ENCODE measurements around the gene WNK4. TPM values are rescaled to one million over a fixed set of nuclear protein-coding genes. Genes with fewer than 3 reads are reported as not detected.

WNK4 gene
- total and polyA plus RNA-seq, 4 donors, result 0.09 to 0.77 (median 0.45) TPM

DNA sequence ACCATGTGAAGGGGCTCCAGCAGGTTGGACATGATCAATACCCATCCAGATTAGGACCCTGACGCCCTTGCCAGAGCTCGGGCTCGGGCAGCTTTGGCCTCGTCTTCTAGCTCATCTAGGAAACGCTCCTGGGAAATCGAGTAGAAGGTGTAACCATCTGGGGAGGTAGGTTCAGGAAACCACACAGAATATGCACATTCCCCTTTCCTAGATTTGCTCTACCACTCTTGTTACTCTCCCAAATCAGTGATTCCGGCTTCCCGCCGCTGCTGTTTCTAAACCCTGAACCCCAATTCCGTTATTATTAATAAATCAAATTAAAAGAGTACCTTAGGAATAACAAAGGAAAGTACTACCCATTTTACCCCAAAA is 17.6 kb downstream of the WNK4 start:
- TF ChIP-seq CTCF (IDR thresholded peaks at IDR 0.05; ENCODE audit: control extremely low read depth, extremely low read depth), result no peak
- peak overlapping the region; percentile 91 to 93 for H3K9ac ChIP-seq (ENCODE audit: insufficient read depth in 1 of 2, low read length in 2 of 2)
- no peaks in the 10 kb centered on the region for H3K27me3 ChIP-seq (ENCODE audit: control insufficient read depth in 3 of 3, insufficient read depth in 3 of 3, low read length in 2 of 3)
- peaks cover 0 to 6% (median 4%) of the 10 kb centered on the region in 4 donors for H3K36me3 ChIP-seq (ENCODE audit: control insufficient read depth in 4 of 4, insufficient read depth in 4 of 4, low read length in 4 of 4)
- 11 to 17% methylated on average over 10 of the region's 10 CpGs for WGBS, 2 donors
- H3K4me3 ChIP-seq, result peak overlapping the region; percentile 91
- H3K4me1 ChIP-seq (ENCODE audit: control insufficient read depth in 5 of 5, insufficient read depth in 5 of 5, low read length in 5 of 5), result peaks cover 5 to 15% (median 10%) of the 10 kb centered on the region in 5 donors
- no peaks in the 10 kb centered on the region for H3K9me3 ChIP-seq (ENCODE audit: control insufficient read depth in 4 of 4, insufficient read depth in 3 of 4, low read length in 3 of 4)
- no peak for DNase-seq
- peak overlapping the region; percentile 27 to 89 for H3K27ac ChIP-seq (ENCODE audit: low read depth in 1 of 2, low read length in 1 of 2)
- ATAC-seq (ENCODE audit: insufficient read depth, low FRiP score), result no peak

DNA sequence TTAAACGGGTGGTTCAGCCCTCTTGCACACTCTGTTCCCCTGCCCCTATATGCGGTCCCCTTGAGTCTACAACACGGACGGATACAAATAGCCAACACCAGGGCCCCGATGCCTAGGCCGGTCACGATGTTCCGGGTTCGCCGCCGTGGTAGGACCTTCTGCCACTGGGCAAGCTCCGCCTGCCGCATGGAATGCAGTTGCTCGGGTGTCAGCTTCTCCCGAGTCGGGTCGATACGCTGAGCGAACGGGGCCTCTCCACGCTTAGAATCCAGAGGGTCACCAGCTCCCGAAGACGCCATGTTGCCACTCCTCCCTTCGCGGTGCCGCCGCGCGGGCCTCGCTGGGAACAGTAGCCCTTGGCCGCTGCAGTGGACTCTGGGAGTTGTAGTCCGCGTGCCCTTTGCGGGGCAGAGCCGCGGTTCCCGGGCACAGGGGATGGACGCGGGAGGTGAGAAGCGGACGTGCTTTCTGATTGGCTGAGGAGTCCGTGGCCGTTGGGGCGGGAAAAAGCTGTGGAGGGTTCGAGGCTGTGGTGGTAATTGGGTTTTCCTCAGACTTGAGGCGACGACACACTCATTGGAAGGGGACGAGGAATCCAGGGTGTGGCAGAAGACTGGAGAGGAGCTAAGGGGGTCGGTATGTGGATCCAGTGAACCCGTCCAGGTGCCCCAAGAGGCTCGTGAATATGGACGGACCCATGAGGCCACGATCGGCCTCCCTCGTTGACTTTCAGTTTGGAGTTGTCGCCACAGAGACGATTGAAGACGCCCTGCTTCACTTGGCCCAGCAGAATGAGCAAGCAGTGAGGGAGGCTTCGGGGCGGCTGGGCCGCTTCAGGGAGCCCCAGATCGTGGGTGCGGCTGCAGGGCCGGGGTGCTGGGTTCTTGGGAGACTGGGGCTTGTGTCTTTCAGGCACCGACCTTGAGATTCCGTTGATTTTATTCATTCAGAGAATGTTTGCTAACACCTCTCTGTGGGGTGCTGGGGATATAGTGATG is 18.3 kb downstream of the WNK4 start, which contains the start of the genes CNTD1 and COA3:
TSS of gene CNTD1 (plus strand) at position 479 of the 998 bp plus-strand sequence. CDS start at position 686, 207 bp downstream.
TSS of gene COA3 (minus strand) at position 322 of the 998 bp plus-strand sequence. CDS start at position 299, 23 bp downstream.
- 26 to 28% methylated on average over 66 of the region's 66 CpGs for WGBS, 2 donors
- H3K9ac ChIP-seq (ENCODE audit: insufficient read depth in 1 of 2, low read length in 2 of 2), result peak within 1 kb of the TSS; percentile 91 to 93

GRCh38 chr17:42803074-42803883 is 22.9 kb downstream of the WNK4 start:
- 60 to 79% methylated on average over 2 of the region's 2 CpGs for WGBS, 2 donors
- Histone ChIP-seq H3K9ac (ENCODE audit: insufficient read depth in 1 of 2, low read length in 2 of 2) (no peak overlapping the region), H3K27me3 (ENCODE audit: control insufficient read depth in 3 of 3, insufficient read depth in 3 of 3, low read length in 2 of 3) (no peaks in the 10 kb centered on the region), H3K9me3 (ENCODE audit: control insufficient read depth in 4 of 4, insufficient read depth in 3 of 4, low read length in 3 of 4) (no peaks in the 10 kb centered on the region), H3K4me1 (ENCODE audit: control insufficient read depth in 5 of 5, insufficient read depth in 5 of 5, low read length in 5 of 5) (peaks cover 0 to 8% (median 0%) of the 10 kb centered on the region in 5 donors), H3K27ac (ENCODE audit: low read depth in 1 of 2, low read length in 1 of 2) (no peak overlapping the region), H3K36me3 (ENCODE audit: control insufficient read depth in 4 of 4, insufficient read depth in 4 of 4, low read length in 4 of 4) (peaks cover 0 to 2% (median 0%) of the 10 kb centered on the region in 4 donors), H3K4me3 (no peak overlapping the region)
- ATAC-seq (ENCODE audit: insufficient read depth, low FRiP score) (no peak), DNase-seq (no peak)
- no peak for TF ChIP-seq CTCF (IDR thresholded peaks at IDR 0.05; ENCODE audit: control extremely low read depth, extremely low read depth)

More for the DNA sequence above, 18.3 kb downstream of the WNK4 start, which contains the start of the genes CNTD1 and COA3:
- ATAC-seq (ENCODE audit: insufficient read depth, low FRiP score), result peak; percentile 98
- no peak for TF ChIP-seq CTCF (IDR thresholded peaks at IDR 0.05; ENCODE audit: control extremely low read depth, extremely low read depth)
- Histone ChIP-seq H3K9me3 (ENCODE audit: control insufficient read depth in 4 of 4, insufficient read depth in 3 of 4, low read length in 3 of 4) (no peaks in the 10 kb centered on the region), H3K36me3 (ENCODE audit: control insufficient read depth in 4 of 4, insufficient read depth in 4 of 4, low read length in 4 of 4) (peaks cover 0 to 6% (median 4%) of the 10 kb centered on the region in 4 donors), H3K27ac (ENCODE audit: low read depth in 1 of 2, low read length in 1 of 2) (peak within 1 kb of the TSS; percentile 27 to 89), H3K27me3 (ENCODE audit: control insufficient read depth in 3 of 3, insufficient read depth in 3 of 3, low read length in 2 of 3) (no peaks in the 10 kb centered on the region), H3K4me3 (peak within 1 kb of the TSS; percentile 91), H3K4me1 (ENCODE audit: control insufficient read depth in 5 of 5, insufficient read depth in 5 of 5, low read length in 5 of 5) (peaks cover 5 to 21% (median 12%) of the 10 kb centered on the region in 5 donors)
- peak; percentile 88 to 90 (median 89) for DNase-seq
